Upper lobe of left lung (tissue), 6 donors: ENCODE data around the gene PPM1B. TPM values are rescaled to one million over a fixed set of nuclear protein-coding genes. Genes with fewer than 3 reads are reported as not detected.

Experiments used
- ATAC-seq, 2 donors: fragments of 200-7000 bp; cut with Tn5 transposase; one replicate each; pipeline ENCODE4 v1.9.1; 2022; ENCODE audit warnings: mild to moderate bottlenecking in 2 of 2, moderate library complexity in 2 of 2; ENCODE audit not compliant: low FRiP score in 2 of 2
- DNase-seq, 2 donors: peaks; one replicate each; pipeline ENCODE4 v3.0.0-alpha.2; 2019 to 2020
- H3K27ac ChIP-seq, 4 donors: fragments of 200-600 bp; sonication (generic); one replicate each; pipeline ENCODE4 v1.5.1; 2016 to 2019
- H3K27me3 ChIP-seq, 4 donors: fragments of 200-600 bp; sonication (generic); one replicate each; pipeline ENCODE4 v1.5.1; 2017 to 2019
- H3K36me3 ChIP-seq, 4 donors: fragments of 200-600 bp; sonication (generic); one replicate each; pipeline ENCODE4 v1.5.1; 2016 to 2019
- H3K4me1 ChIP-seq, 4 donors: fragments of 200-600 bp; sonication (generic); one replicate each; pipeline ENCODE4 v1.5.1; 2018 to 2019
- H3K4me3 ChIP-seq, 4 donors: fragments of 200-600 bp; sonication (generic); one replicate each; pipeline ENCODE4 v1.5.1; 2017 to 2019; ENCODE audit warnings: mild to moderate bottlenecking in 2 of 4, moderate library complexity in 1 of 4
- H3K9me3 ChIP-seq, 4 donors: fragments of 200-600 bp; sonication (generic); one replicate each; pipeline ENCODE4 v1.5.1; 2018 to 2019
- CTCF ChIP-seq, 6 experiments: fragments of 450-650 bp in 4 of 6; fragments of 200-600 bp in 2 of 6; sonication (generic) in 2 of 6; IDR thresholded peaks; one replicate each; pipeline ENCODE4 v1.5.1; 2016 to 2019; ENCODE audit warnings: antibody characterized with exemption in 6 of 6
- EP300 ChIP-seq, 4 donors: sonication (generic); formaldehyde crosslinking; IDR thresholded peaks; one replicate each; pipeline ENCODE4 v1.5.1; 2017; ENCODE audit warnings: antibody characterized with exemption in 4 of 4, control low read depth in 2 of 4
- POLR2A ChIP-seq, 4 donors: fragments of 450-650 bp; IDR thresholded peaks; one replicate each; pipeline ENCODE4 v1.5.1; 2016 to 2017; ENCODE audit warnings: antibody characterized with exemption in 4 of 4, mild to moderate bottlenecking in 2 of 4
- POLR2AphosphoS5 ChIP-seq, 2 donors: sonication (generic); formaldehyde crosslinking; IDR thresholded peaks; one replicate each; pipeline ENCODE4 v1.5.1; 2017; ENCODE audit warnings: antibody characterized with exemption in 2 of 2
- WGBS, 2 donors: methylation state at CpG; one replicate each; pipeline ENCODE4 v1.1.5; 2017 to 2018; 5-methylcytosine and 5-hydroxymethylcytosine counted together
- total RNA-seq, 6 donors: library from RNA; depleted of rRNA in 4 of 6; stranded (reverse); fragments of >200 nt in 4 of 6; gene quantifications; one replicate each; pipeline versions ENCODE4 v1.1.0 to v1.2.1, GENCODE V29; 2016 to 2021
- donor health status: DM: no; HTN: no; CAD: no; lungs with moderate emphysema.
- donor health status: DM: no; HTN: yes; CAD: no; lungs with severe emphysema.

The PPM1B gene
- total RNA-seq, 6 donors from 2014 or later = 35.5 to 71.2 (median 45.6) TPM

GRCh38 chr2:44184106-44184505, 15.4 kb downstream of the PPM1B start:
- H3K27me3 ChIP-seq = no peaks in the 10 kb centered on the region
- no peak overlapping the region for H3K4me3 ChIP-seq
- peaks cover 0 to 4% (median 0%) of the 10 kb centered on the region in 4 donors for H3K36me3 ChIP-seq
- H3K27ac ChIP-seq = no peak overlapping the region
- ATAC-seq = no peak
- no peaks in the 10 kb centered on the region for H3K9me3 ChIP-seq
- DNase-seq = no peak
- WGBS, 2 donors = 62 to 71% methylated on average over 3 of the region's 3 CpGs
- TF ChIP-seq EP300 (IDR thresholded peaks at IDR 0.05) (no peak), POLR2A (IDR thresholded peaks at IDR 0.05) (no peak)
- H3K4me1 ChIP-seq = peaks cover 21 to 30% (median 27%) of the 10 kb centered on the region in 4 donors

GRCh38 chr2:44186810-44187209, 18.1 kb downstream of the PPM1B start:
- Histone ChIP-seq H3K36me3 (no peaks in the 10 kb centered on the region), H3K27me3 (no peaks in the 10 kb centered on the region), H3K9me3 (no peaks in the 10 kb centered on the region), H3K4me3 (no peak overlapping the region), H3K27ac (no peak overlapping the region), H3K4me1 (peaks cover 28 to 37% (median 36%) of the 10 kb centered on the region in 4 donors)
- DNase-seq (no peak), ATAC-seq (peak in 1 of 2 donors; percentile 52)
- no peak for TF ChIP-seq CTCF (IDR thresholded peaks at IDR 0.05)
- TF ChIP-seq EP300 (IDR thresholded peaks at IDR 0.05) = no peak
- TF ChIP-seq POLR2A (IDR thresholded peaks at IDR 0.05) = no peak
- no peak for TF ChIP-seq POLR2AphosphoS5 (IDR thresholded peaks at IDR 0.05)

GRCh38 chr2:44187251-44187650, 18.6 kb downstream of the PPM1B start:
- TF ChIP-seq CTCF (IDR thresholded peaks at IDR 0.05) = no peak
- no peak for TF ChIP-seq POLR2A (IDR thresholded peaks at IDR 0.05)
- no peak for TF ChIP-seq POLR2AphosphoS5 (IDR thresholded peaks at IDR 0.05)
- TF ChIP-seq EP300 (IDR thresholded peaks at IDR 0.05) = no peak
- H3K4me3 ChIP-seq = no peak overlapping the region
- H3K9me3 ChIP-seq = no peaks in the 10 kb centered on the region
- H3K4me1 ChIP-seq = peaks cover 28 to 42% (median 40%) of the 10 kb centered on the region in 4 donors
- H3K36me3 ChIP-seq = no peaks in the 10 kb centered on the region
- 86 to 92% methylated on average over 4 of the region's 4 CpGs for WGBS, 2 donors
- DNase-seq (no peak), ATAC-seq (no peak)
- no peaks in the 10 kb centered on the region for H3K27me3 ChIP-seq
- no peak overlapping the region for H3K27ac ChIP-seq

GRCh38 chr2:44188696-44189095, 20.0 kb downstream of the PPM1B start:
- no peak for DNase-seq
- Histone ChIP-seq H3K4me3 (no peak overlapping the region), H3K4me1 (peaks cover 28 to 42% (median 37%) of the 10 kb centered on the region in 4 donors), H3K36me3 (no peaks in the 10 kb centered on the region), H3K27me3 (no peaks in the 10 kb centered on the region), H3K27ac (no peak overlapping the region), H3K9me3 (no peaks in the 10 kb centered on the region)
- no peak for ATAC-seq
- WGBS, 2 donors = 71 to 96% methylated on average over 2 to 3 of the region's 3 CpGs
- TF ChIP-seq CTCF (IDR thresholded peaks at IDR 0.05) (no peak), EP300 (IDR thresholded peaks at IDR 0.05) (no peak), POLR2A (IDR thresholded peaks at IDR 0.05) (no peak)

GRCh38 chr2:44189104-44189503, 20.4 kb downstream of the PPM1B start:
- ATAC-seq = no peak
- no peaks in the 10 kb centered on the region for H3K27me3 ChIP-seq
- H3K4me3 ChIP-seq = no peak overlapping the region
- WGBS, 2 donors = 83 to 92% methylated on average over 4 of the region's 4 CpGs
- TF ChIP-seq POLR2AphosphoS5 (IDR thresholded peaks at IDR 0.05) (no peak), EP300 (IDR thresholded peaks at IDR 0.05) (no peak), CTCF (IDR thresholded peaks at IDR 0.05) (no peak), POLR2A (IDR thresholded peaks at IDR 0.05) (no peak)
- H3K9me3 ChIP-seq = no peaks in the 10 kb centered on the region
- H3K4me1 ChIP-seq = peaks cover 28 to 42% (median 33%) of the 10 kb centered on the region in 4 donors
- no peak for DNase-seq
- no peak overlapping the region for H3K27ac ChIP-seq
- H3K36me3 ChIP-seq = no peaks in the 10 kb centered on the region
